NT2/D1 (cell line): ENCODE results near the gene LRP2BP.

Experiments used
- SUZ12 ChIP-seq: IDR thresholded peaks from 2 replicates; pipeline ENCODE4 v1.6.1; 2011; ENCODE audit not compliant: insufficient read length, insufficient read depth; ENCODE audit errors: extremely low read depth
- YY1 ChIP-seq: IDR thresholded peaks from 2 replicates; pipeline ENCODE4 v1.6.1; 2011; ENCODE audit not compliant: insufficient read length, insufficient read depth
- ZNF274 ChIP-seq: IDR thresholded peaks from 2 replicates; pipeline ENCODE4 v1.6.1; 2011; ENCODE audit warnings: mild to moderate bottlenecking, low read depth, low read length

- TF ChIP-seq YY1 (no peak), ZNF274 (no peak), SUZ12 (no peak)
These were observed 36.8 kb downstream of the LRP2BP start for GRCh38 chr4:185358959-185359358.
